Naive thymus-derived CD4-positive, alpha-beta T cell (primary cell): ENCODE results near the gene CTNNA1. TPM values are rescaled to one million over a fixed set of nuclear protein-coding genes. Genes with fewer than 3 reads are reported as not detected.
"Not testable (repeated sequence)": the region's sequence is repeated elsewhere in the genome, so short reads cannot be mapped to it uniquely, and the experiment has no call there.

Source experiments
- ATAC-seq: fragments of 150-1000 bp; cut with Tn5 transposase; 2 replicates; pipeline ENCODE4 v1.10.0; 2021; ENCODE audit warnings: mild to moderate bottlenecking, moderate library complexity
- CTCF ChIA-PET: fragments of 350-600 bp; sonication (Branson Sonifier 250); formaldehyde crosslinking; loops from one replicate; lab custom pipeline; 2021; ENCODE audit warnings: antibody characterized with exemption; lab: Charles Lee
- POLR2A ChIA-PET: fragments of 350-600 bp; sonication (Branson Sonifier 250); formaldehyde crosslinking; loops from one replicate; lab custom pipeline; 2021; ENCODE audit warnings: antibody characterized with exemption, inconsistent platforms; lab: Charles Lee
- DNase-seq, 9 donors: peaks; one replicate each; pipeline versions ENCODE4 v3.0.0 to v3.0.0-alpha.2; 2020 to 2022; ENCODE audit warnings: mixed read lengths in 1 of 9
- H3K27ac ChIP-seq: one replicate; pipeline ENCODE4 v1.7.0; 2013; ENCODE audit warnings: mild to moderate bottlenecking, low read depth, low read length, moderate library complexity
- H3K27me3 ChIP-seq, 2 donors: one replicate each; pipeline ENCODE4 v1.7.0; 2013; ENCODE audit warnings: low read length in 2 of 2, mild to moderate bottlenecking in 2 of 2, moderate library complexity in 2 of 2; ENCODE audit not compliant: control insufficient read depth in 2 of 2, insufficient read depth in 2 of 2
- H3K36me3 ChIP-seq, 3 experiments: 1 replicate in 2 of 3; 2 replicates in 1 of 3; pipeline ENCODE4 v1.7.0; 2013; ENCODE audit warnings: low read length in 3 of 3, mild to moderate bottlenecking in 3 of 3, moderate library complexity in 1 of 3; ENCODE audit not compliant: insufficient read depth in 3 of 3, control insufficient read depth in 2 of 3
- H3K4me1 ChIP-seq, 2 donors: one replicate each; pipeline ENCODE4 v1.7.0; 2013; ENCODE audit warnings: low read length in 2 of 2, mild to moderate bottlenecking in 2 of 2, moderate library complexity in 1 of 2; ENCODE audit not compliant: control insufficient read depth in 2 of 2, insufficient read depth in 2 of 2
- H3K4me3 ChIP-seq: 2 replicates; pipeline ENCODE4 v1.7.0; 2013; ENCODE audit warnings: mild to moderate bottlenecking, low read length
- H3K9me3 ChIP-seq, 3 experiments: 1 replicate in 2 of 3; 2 replicates in 1 of 3; pipeline ENCODE4 v1.7.0; 2013; ENCODE audit warnings: low read length in 3 of 3; ENCODE audit not compliant: control insufficient read depth in 2 of 3
- H3K27ac Mint-ChIP-seq, 9 donors: one replicate each; pipeline ENCODE4 v1.8.0; 2020 to 2022; ENCODE audit warnings: mixed read lengths in 9 of 9, mild to moderate bottlenecking in 8 of 9, moderate library complexity in 5 of 9, inconsistent platforms in 2 of 9
- H3K27me3 Mint-ChIP-seq, 5 donors: one replicate each; pipeline ENCODE4 v1.8.0; 2021 to 2022; ENCODE audit warnings: mixed read lengths in 5 of 5, mild to moderate bottlenecking in 1 of 5
- H3K36me3 Mint-ChIP-seq, 5 donors: one replicate each; pipeline ENCODE4 v1.8.0; 2020 to 2022; ENCODE audit warnings: mixed read lengths in 5 of 5, mild to moderate bottlenecking in 3 of 5, inconsistent platforms in 1 of 5
- H3K4me1 Mint-ChIP-seq, 7 donors: one replicate each; pipeline ENCODE4 v1.8.0; 2020 to 2022; ENCODE audit warnings: mixed read lengths in 7 of 7, mild to moderate bottlenecking in 3 of 7, inconsistent platforms in 1 of 7
- H3K4me3 Mint-ChIP-seq, 10 donors: one replicate each; pipeline ENCODE4 v1.8.0; 2020 to 2022; ENCODE audit warnings: mild to moderate bottlenecking in 10 of 10, mixed read lengths in 10 of 10, moderate library complexity in 6 of 10, inconsistent platforms in 2 of 10
- H3K9me3 Mint-ChIP-seq, 11 donors: one replicate each; pipeline ENCODE4 v1.8.0; 2020 to 2022; ENCODE audit warnings: mixed read lengths in 11 of 11, mild to moderate bottlenecking in 4 of 11, inconsistent platforms in 1 of 11, moderate library complexity in 1 of 11
- intact Hi-C, 2 donors: fragments of 100-400 bp; cut with micrococcal nuclease; formaldehyde crosslinking; loops; one replicate each; pipeline ENCODE4 v1.15.1; 2023
- polyA plus RNA-seq, 2 donors: library from polyadenylated mRNA; unstranded; fragments of 300-500 nt; fragmentation: Illumina TruSeq; gene quantifications; one replicate each; pipeline ENCODE4 v1.2.3, GENCODE V29; 2021
- total RNA-seq, 6 experiments: library from RNA in 5 of 6; stranded (reverse) in 5 of 6; gene quantifications; 1 replicate in 5 of 6; 2 replicates in 1 of 6; pipeline ENCODE4 v1.2.3 and lab custom pipeline; 2021 to 2026

CTNNA1 gene
- total and polyA plus RNA-seq, 7 experiments from 2014 or later, result 0.78 to 52.9 (median 5.6) TPM

DNA sequence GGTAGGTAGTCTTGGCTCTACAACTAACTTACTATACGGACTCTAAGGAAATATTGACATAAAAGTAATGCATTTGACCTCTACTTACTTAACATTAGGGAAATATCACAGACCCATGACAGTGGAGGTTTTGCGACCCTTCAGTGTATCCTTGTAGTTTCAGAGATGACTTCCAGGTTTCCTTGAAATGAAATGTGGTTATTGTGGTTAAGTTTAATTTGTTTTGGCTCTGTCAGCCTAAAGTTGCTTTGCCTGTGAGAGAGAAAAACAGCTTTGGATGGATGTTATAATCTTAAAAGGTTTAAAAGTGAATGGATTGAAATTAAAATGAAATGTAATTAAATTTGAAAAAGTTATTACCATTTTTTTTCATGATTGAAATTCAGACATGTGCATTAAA, 79.0 kb downstream of the CTNNA1 start:
- H3K27me3 Mint-ChIP-seq, result peaks cover 0 to 5% (median 4%) of the 10 kb centered on the region in 5 donors
- no peaks in the 10 kb centered on the region for H3K9me3 Mint-ChIP-seq
- H3K27me3 ChIP-seq, result no peaks in the 10 kb centered on the region
- no peak overlapping the region for H3K27ac ChIP-seq
- no peak overlapping the region for H3K4me3 Mint-ChIP-seq
- DNase-seq (no peak), ATAC-seq (no peak)
- peaks cover 0 to 10% (median 0%) of the 10 kb centered on the region in 5 donors for H3K36me3 Mint-ChIP-seq
- H3K4me1 ChIP-seq, result no peaks in the 10 kb centered on the region
- H3K4me3 ChIP-seq, result no peak overlapping the region
- intact Hi-C loops, result no loop called here
- ChIA-PET CTCF (no interaction called here), POLR2A (no interaction called here)
- H3K4me1 Mint-ChIP-seq, result peaks cover 0 to 10% (median 0%) of the 10 kb centered on the region in 7 donors
- no peaks in the 10 kb centered on the region for H3K36me3 ChIP-seq
- H3K9me3 ChIP-seq, result no peaks in the 10 kb centered on the region
- no peak overlapping the region for H3K27ac Mint-ChIP-seq

GRCh38 chr5:138833080-138833479, 79.9 kb downstream of the CTNNA1 start:
- Histone ChIP-seq H3K4me1 (no peaks in the 10 kb centered on the region), H3K4me3 (no peak overlapping the region), H3K27me3 (no peaks in the 10 kb centered on the region), H3K27ac (no peak overlapping the region), H3K9me3 (no peaks in the 10 kb centered on the region), H3K36me3 (no peaks in the 10 kb centered on the region)
- no peak overlapping the region for H3K4me3 Mint-ChIP-seq
- CTCF ChIA-PET, result no interaction called here
- no peak overlapping the region for H3K27ac Mint-ChIP-seq
- ATAC-seq, result no peak
- POLR2A ChIA-PET, result no interaction called here
- peaks cover 0 to 6% (median 5%) of the 10 kb centered on the region in 5 donors for H3K27me3 Mint-ChIP-seq
- DNase-seq, result no peak
- peaks cover 0 to 10% (median 0%) of the 10 kb centered on the region in 7 donors for H3K4me1 Mint-ChIP-seq
- H3K9me3 Mint-ChIP-seq, result no peaks in the 10 kb centered on the region
- peaks cover 0 to 7% (median 0%) of the 10 kb centered on the region in 5 donors for H3K36me3 Mint-ChIP-seq
- intact Hi-C loops, result no loop called here

DNA sequence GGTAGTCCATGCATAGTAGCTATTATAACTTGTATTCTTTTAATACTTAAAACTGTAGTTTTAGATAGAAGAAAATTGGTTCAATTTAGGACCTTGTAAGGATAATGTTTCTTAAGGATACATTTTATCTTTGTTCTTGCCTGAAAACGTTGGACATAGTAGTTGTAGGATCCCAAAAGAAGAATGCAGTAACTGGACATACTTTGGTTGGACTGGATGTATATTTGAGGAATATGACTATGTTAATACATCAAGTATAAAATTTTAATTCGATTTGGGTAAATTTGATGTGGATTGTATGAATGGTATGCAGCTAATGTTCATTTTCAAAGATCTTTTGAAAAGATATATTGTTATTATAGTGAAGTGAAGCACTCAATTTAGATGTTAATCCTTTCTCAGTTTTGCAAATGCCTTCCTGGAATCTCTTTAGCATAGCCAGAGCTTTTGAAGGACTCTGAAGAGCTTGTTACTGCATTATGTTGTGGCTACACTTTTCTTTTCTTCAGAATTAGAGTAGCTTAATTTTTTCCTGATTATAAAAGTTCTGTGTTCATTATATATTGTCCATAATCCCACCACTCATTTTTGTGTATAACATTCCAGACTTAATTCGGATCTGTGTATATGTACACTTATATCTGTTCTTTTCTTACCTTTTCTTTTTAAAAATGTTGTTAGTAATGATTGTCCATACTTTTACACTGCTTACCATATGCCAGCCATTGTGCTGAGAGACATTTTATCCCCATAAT, 80.7 kb downstream of the CTNNA1 start:
- no peak for ATAC-seq
- intact Hi-C loops, result no loop called here

GRCh38 chr5:138834853-138835252, 81.6 kb downstream of the CTNNA1 start:
- H3K27ac Mint-ChIP-seq, CTCF ChIA-PET, H3K27me3 Mint-ChIP-seq, ATAC-seq, H3K9me3 Mint-ChIP-seq, H3K9me3 ChIP-seq, intact Hi-C loops, POLR2A ChIA-PET, H3K4me3 Mint-ChIP-seq, H3K4me3 ChIP-seq, H3K36me3 ChIP-seq, H3K27ac ChIP-seq, H3K4me1 ChIP-seq, H3K36me3 Mint-ChIP-seq, H3K27me3 ChIP-seq, DNase-seq: not testable (repeated sequence)
- peaks cover 0 to 10% (median 0%) of the 10 kb centered on the region in 7 donors for H3K4me1 Mint-ChIP-seq

More for the DNA sequence above, 80.7 kb downstream of the CTNNA1 start:
- H3K4me1 Mint-ChIP-seq, result peaks cover 0 to 10% (median 0%) of the 10 kb centered on the region in 7 donors
- peaks cover 0 to 4% (median 0%) of the 10 kb centered on the region in 5 donors for H3K36me3 Mint-ChIP-seq
- no peaks in the 10 kb centered on the region for H3K9me3 ChIP-seq
- H3K9me3 Mint-ChIP-seq, result no peaks in the 10 kb centered on the region
- no peak overlapping the region for H3K27ac Mint-ChIP-seq
- CTCF ChIA-PET, result interaction anchor here (1.2 kb wide), 1 partner anchor 9 kb away, joined by 4 read pairs; no protein-coding TSS in a partner anchor
- POLR2A ChIA-PET, result no interaction called here
- no peaks in the 10 kb centered on the region for H3K4me1 ChIP-seq
- H3K36me3 ChIP-seq, result no peaks in the 10 kb centered on the region
- DNase-seq, result no peak
- no peak overlapping the region for H3K4me3 ChIP-seq
- H3K27ac ChIP-seq, result no peak overlapping the region
- no peak overlapping the region for H3K4me3 Mint-ChIP-seq
- no peaks in the 10 kb centered on the region for H3K27me3 ChIP-seq
- peaks cover 0 to 6% (median 5%) of the 10 kb centered on the region in 5 donors for H3K27me3 Mint-ChIP-seq

- Mint-ChIP-seq H3K36me3 (no peaks in the 10 kb centered on the region), H3K27ac (no peak overlapping the region), H3K4me3 (no peak overlapping the region), H3K4me1 (peaks cover 0 to 4% (median 0%) of the 10 kb centered on the region in 7 donors), H3K9me3 (no peaks in the 10 kb centered on the region), H3K27me3 (peaks cover 0 to 6% (median 5%) of the 10 kb centered on the region in 5 donors)
- intact Hi-C loops, result no loop called here
- Histone ChIP-seq H3K4me3 (no peak overlapping the region), H3K36me3 (no peaks in the 10 kb centered on the region), H3K27me3 (no peaks in the 10 kb centered on the region), H3K9me3 (no peaks in the 10 kb centered on the region), H3K27ac (no peak overlapping the region), H3K4me1 (no peaks in the 10 kb centered on the region)
- ATAC-seq, result no peak
- CTCF ChIA-PET, result no interaction called here
- no peak for DNase-seq
- POLR2A ChIA-PET, result no interaction called here
Measured at GRCh38 chr5:138837160-138837559, 83.9 kb downstream of the CTNNA1 start.

DNA sequence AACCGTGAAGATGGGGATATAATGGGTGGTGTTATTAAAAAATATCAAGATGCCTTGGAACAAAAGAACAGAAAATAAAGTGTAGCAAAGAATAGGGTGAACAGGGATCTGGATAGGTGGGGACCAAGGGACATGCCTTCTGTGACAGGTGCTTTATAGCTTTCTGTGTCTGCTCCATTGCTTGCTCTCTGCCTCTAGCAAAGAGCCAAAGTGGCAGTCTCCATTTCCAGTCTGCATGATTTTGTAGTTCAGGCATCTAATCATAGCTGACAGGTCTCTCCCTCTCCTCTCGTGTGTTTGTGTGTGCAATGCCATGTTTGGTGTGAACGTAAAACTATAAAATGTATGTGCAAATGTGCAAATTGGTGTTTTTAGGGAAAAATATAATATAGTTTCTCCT, 86.9 kb downstream of the CTNNA1 start:
- Histone ChIP-seq H3K4me1 (no peaks in the 10 kb centered on the region), H3K36me3 (no peaks in the 10 kb centered on the region), H3K27me3 (no peaks in the 10 kb centered on the region), H3K4me3 (no peak overlapping the region), H3K27ac (no peak overlapping the region), H3K9me3 (no peaks in the 10 kb centered on the region)
- H3K36me3 Mint-ChIP-seq, result peaks cover 0 to 2% (median 0%) of the 10 kb centered on the region in 5 donors
- no peak for ATAC-seq
- H3K27ac Mint-ChIP-seq, result no peak overlapping the region
- no peak for DNase-seq
- peaks cover 0 to 5% (median under 1%) of the 10 kb centered on the region in 5 donors for H3K27me3 Mint-ChIP-seq
- ChIA-PET CTCF (no interaction called here), POLR2A (no interaction called here)
- peaks cover 0 to 2% (median 0%) of the 10 kb centered on the region in 7 donors for H3K4me1 Mint-ChIP-seq
- intact Hi-C loops, result no loop called here
- no peaks in the 10 kb centered on the region for H3K9me3 Mint-ChIP-seq
- no peak overlapping the region for H3K4me3 Mint-ChIP-seq

- no peaks in the 10 kb centered on the region for H3K36me3 ChIP-seq
- ATAC-seq, result no peak
- CTCF ChIA-PET, result no interaction called here
- H3K4me3 Mint-ChIP-seq, result no peak overlapping the region
- H3K27ac ChIP-seq, result no peak overlapping the region
- no peak overlapping the region for H3K27ac Mint-ChIP-seq
- no peaks in the 10 kb centered on the region for H3K27me3 ChIP-seq
- H3K27me3 Mint-ChIP-seq, result peaks cover 0 to 5% (median 2%) of the 10 kb centered on the region in 5 donors
- H3K9me3 Mint-ChIP-seq, result no peaks in the 10 kb centered on the region
- no peaks in the 10 kb centered on the region for H3K9me3 ChIP-seq
- intact Hi-C loops, result no loop called here
- H3K4me1 Mint-ChIP-seq, result no peaks in the 10 kb centered on the region
- POLR2A ChIA-PET, result no interaction called here
- no peaks in the 10 kb centered on the region for H3K4me1 ChIP-seq
- no peak for DNase-seq
- peaks cover 0 to 2% (median 0%) of the 10 kb centered on the region in 5 donors for H3K36me3 Mint-ChIP-seq
- no peak overlapping the region for H3K4me3 ChIP-seq
Measured at GRCh38 chr5:138841531-138841930, 88.3 kb downstream of the CTNNA1 start.
